Endothelial cell of umbilical vein (primary cell): ENCODE results near the gene TCERG1L. TPM values are rescaled to one million over a fixed set of nuclear protein-coding genes. Genes with fewer than 3 reads are reported as not detected.

Source experiments
- BruUV-seq: library from RNA; stranded (reverse); fragments of 400-500 nt; replicated peaks from 2 replicates; lab custom pipeline; 2021; lab: Mats Ljungman, UMichigan
- CTCF ChIA-PET: fragments of 300-600, 350-600 bp; sonication (Branson Sonifier 250); formaldehyde crosslinking; loops from one replicate; lab custom pipeline; 2021; ENCODE audit warnings: antibody characterized with exemption, inconsistent platforms; lab: Charles Lee
- POLR2A ChIA-PET: fragments of 300-600, 350-600 bp; sonication (Branson Sonifier 250); formaldehyde crosslinking; loops from one replicate; lab custom pipeline; 2021; ENCODE audit warnings: antibody characterized with exemption, inconsistent platforms; lab: Charles Lee
- DNase-seq: peaks from one replicate; pipeline ENCODE4 v3.0.0-alpha.2; 2011; ENCODE audit warnings: low read depth, low spot score
- FAIRE-seq: peaks from 2 replicates; lab custom pipeline; 2011; peaks lifted over from hg19 to GRCh38; lab: Jason Lieb, UNC
- H2AFZ ChIP-seq: 2 replicates; pipeline ENCODE4 v1.6.0; 2012; ENCODE audit warnings: low read depth, low read length, control low read depth, inconsistent platforms
- H3K27ac ChIP-seq: 2 replicates; pipeline ENCODE4 v1.5.1; 2011; ENCODE audit warnings: low read depth, mild to moderate bottlenecking, control low read depth, low read length, moderate library complexity; ENCODE audit not compliant: insufficient read depth
- H3K27me3 ChIP-seq, 2 experiments: 2 replicates each; pipeline versions ENCODE4 v1.6.0 to v1.6.1; 2011; ENCODE audit warnings: low read length in 2 of 2, mixed read lengths in 1 of 2; ENCODE audit not compliant: control insufficient read depth in 2 of 2, insufficient read depth in 2 of 2
- H3K36me3 ChIP-seq, 2 experiments: 2 replicates in 1 of 2; 3 replicates in 1 of 2; pipeline ENCODE4 v1.5.1; 2011; ENCODE audit warnings: low read length in 2 of 2, mild to moderate bottlenecking in 1 of 2, moderate library complexity in 1 of 2; ENCODE audit not compliant: control insufficient read depth in 2 of 2, insufficient read depth in 2 of 2; ENCODE audit errors: extremely low read depth in 1 of 2
- H3K4me1 ChIP-seq: 3 replicates; pipeline ENCODE4 v1.5.1; 2011; ENCODE audit warnings: mild to moderate bottlenecking, low read length; ENCODE audit not compliant: control insufficient read depth, insufficient read depth; ENCODE audit errors: extremely low read depth
- H3K4me2 ChIP-seq: 2 replicates; pipeline ENCODE4 v1.6.1; 2011; ENCODE audit warnings: low read length, control low read depth, mixed read lengths; ENCODE audit not compliant: insufficient read depth
- H3K4me3 ChIP-seq, 3 experiments: fragments of 200-600 bp in 1 of 3; sonication (generic), shearing (Covaris generic) in 1 of 3; replicated peaks in 1 of 3; 2 replicates each; pipeline ENCODE4 v1.5.1; 2011 to 2016; ENCODE audit warnings: control low read depth in 3 of 3, low read length in 3 of 3, mild to moderate bottlenecking in 2 of 3, inconsistent platforms in 1 of 3, low read depth in 1 of 3, moderate library complexity in 1 of 3; ENCODE audit not compliant: insufficient read depth in 1 of 3
- H3K79me2 ChIP-seq: 2 replicates; pipeline ENCODE4 v1.6.0; 2012; ENCODE audit warnings: low read length, inconsistent platforms; ENCODE audit not compliant: control insufficient read depth, insufficient read depth
- H3K9ac ChIP-seq: replicated peaks from 2 replicates; pipeline ENCODE3; 2011; ENCODE audit warnings: low read length, control low read depth; ENCODE audit not compliant: insufficient read depth; ENCODE audit errors: extremely low read depth
- H3K9me1 ChIP-seq: replicated peaks from 3 replicates; pipeline ENCODE4 v1.6.0; 2011; ENCODE audit warnings: mild to moderate bottlenecking, low read length; ENCODE audit not compliant: control insufficient read depth, insufficient read depth; ENCODE audit errors: extremely low read depth
- H3K9me3 ChIP-seq: replicated peaks from 2 replicates; pipeline ENCODE4 v1.5.1; 2012; ENCODE audit warnings: low read length, inconsistent platforms; ENCODE audit not compliant: control insufficient read depth, insufficient read depth
- H4K20me1 ChIP-seq: replicated peaks from 2 replicates; pipeline ENCODE3; 2011; ENCODE audit warnings: mild to moderate bottlenecking, low read length; ENCODE audit not compliant: control insufficient read depth, insufficient read depth; ENCODE audit errors: extremely low read depth
- EZH2 ChIP-seq: IDR thresholded peaks from 2 replicates; pipeline ENCODE4 v1.6.1; 2012; ENCODE audit warnings: borderline replicate concordance, low read depth, mild to moderate bottlenecking, moderate library complexity, low read length, inconsistent platforms; ENCODE audit not compliant: severe bottlenecking
- FOS ChIP-seq: IDR thresholded peaks from 2 replicates; pipeline ENCODE4 v1.6.1; 2011; ENCODE audit warnings: mild to moderate bottlenecking, low read length, moderate library complexity, borderline replicate concordance; ENCODE audit not compliant: insufficient read depth
- GATA2 ChIP-seq: IDR thresholded peaks from 2 replicates; pipeline ENCODE4 v1.7.0; 2011; ENCODE audit warnings: low read depth, mild to moderate bottlenecking, moderate library complexity, mixed read lengths, low read length; ENCODE audit not compliant: insufficient read length, insufficient read depth
- JUN ChIP-seq: IDR thresholded peaks from 2 replicates; pipeline ENCODE4 v1.6.1; 2011; ENCODE audit warnings: borderline replicate concordance, low read depth; ENCODE audit not compliant: insufficient read length, insufficient read depth
- MYC ChIP-seq: IDR thresholded peaks from one replicate; pipeline ENCODE4 v1.6.1; 2011; ENCODE audit warnings: mild to moderate bottlenecking, low read depth, low read length
- POLR2A ChIP-seq: IDR thresholded peaks from 2 replicates; pipeline ENCODE4 v1.6.1; 2012; ENCODE audit warnings: low read depth, mild to moderate bottlenecking, control low read depth, low read length
- POLR2AphosphoS5 ChIP-seq: IDR thresholded peaks from 2 replicates; pipeline ENCODE4 v1.6.1; 2012; ENCODE audit warnings: low read depth, mild to moderate bottlenecking, control low read depth, low read length, moderate library complexity; ENCODE audit not compliant: insufficient read depth
- dilution Hi-C: fragments of 300-500 bp; cut with MboI; formaldehyde crosslinking; loops from one replicate; pipeline ENCODE4 v1.15.0; 2019; ENCODE audit warnings: low sequenced_read_pairs; ENCODE audit not compliant: extremely low pct_ligation_motif_present
- intact Hi-C: fragments of 100-400 bp; cut with micrococcal nuclease; formaldehyde crosslinking; loops from one replicate; pipeline ENCODE4 v1.10.0; 2022
- polyA plus RNA-seq, 4 experiments: library from polyadenylated mRNA; depleted of rRNA in 3 of 4; stranded (reverse) in 3 of 4; unstranded in 1 of 4; fragments of >200 nt; gene quantifications; 2 replicates each; pipeline versions ENCODE4 v1.2.1 to v1.2.3, GENCODE V29; 2011 to 2012; ENCODE audit warnings: missing spikeins in 1 of 4
- total RNA-seq: library from RNA; stranded (reverse); gene quantifications from 2 replicates; pipeline ENCODE4 v1.2.3, GENCODE V29; 2021
- TF ChIP-seq, protein P1 (sequence below), 2 donors: IDR thresholded peaks; 1 replicate in 1 of 2; 2 replicates in 1 of 2; pipeline ENCODE4 v1.5.1; 2011; ENCODE audit warnings: low read length in 2 of 2, mild to moderate bottlenecking in 2 of 2, moderate library complexity in 2 of 2, control low read depth in 1 of 2, inconsistent platforms in 1 of 2, low read depth in 1 of 2; ENCODE audit not compliant: insufficient read depth in 1 of 2; ENCODE audit errors: extremely low read depth in 1 of 2
- TF ChIP-seq, protein P2 (sequence below): IDR thresholded peaks from 2 replicates; pipeline ENCODE4 v1.6.1; 2011; ENCODE audit not compliant: insufficient read depth, insufficient read length

TCERG1L gene
- total and polyA plus RNA-seq, 2 donors (not counting 3 experiments of a cell fraction or from before 2014, with no cell fraction given) = not detected

DNA sequence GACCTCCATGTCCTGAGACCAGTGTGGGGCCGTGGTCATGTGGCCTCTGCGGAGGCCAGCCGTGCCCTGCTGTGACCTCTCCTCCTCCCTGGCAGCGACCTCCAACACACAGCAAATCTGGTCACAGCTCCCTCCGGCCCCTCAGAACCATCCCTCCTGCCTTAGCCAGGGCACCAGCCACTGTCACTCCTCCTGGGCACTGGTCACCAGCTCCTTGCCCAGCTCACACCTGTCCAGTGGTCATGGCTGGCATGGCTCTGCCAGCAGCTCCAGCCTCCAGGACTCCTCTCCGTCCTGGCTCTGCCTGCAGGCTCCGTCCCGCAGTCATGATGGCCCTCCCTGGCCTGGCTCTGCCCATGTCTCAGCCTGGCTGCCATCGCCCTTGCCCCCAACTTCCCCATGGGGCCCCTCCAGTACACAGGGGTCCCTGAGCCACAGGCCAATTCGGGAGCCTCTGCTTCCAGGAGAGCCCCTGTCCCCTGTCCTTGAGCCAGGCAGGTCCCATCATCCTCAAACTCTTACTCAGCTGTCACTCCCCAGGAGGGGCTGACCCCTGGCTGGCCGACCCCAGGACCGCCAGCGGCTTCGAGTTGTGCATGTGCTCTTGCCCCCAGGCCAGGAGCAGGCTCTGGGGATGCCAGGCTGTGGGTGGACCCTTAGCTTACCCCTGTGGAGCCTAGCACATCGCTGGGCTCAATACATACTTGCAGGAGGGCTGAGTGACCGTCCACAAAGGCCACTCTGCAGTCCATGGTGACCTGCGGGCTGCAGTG, 92.5 kb downstream of the TCERG1L start:
- H3K9me1 ChIP-seq = no peaks in the 10 kb centered on the region
- no peak overlapping the region for H3K4me3 ChIP-seq
- peaks cover 13% of the 10 kb centered on the region for H3K9me3 ChIP-seq
- dilution Hi-C loops (no loop called here), intact Hi-C loops (no loop called here)
- no peak overlapping the region for H2AFZ ChIP-seq
- no peak overlapping the region for H3K27ac ChIP-seq
- no peak overlapping the region for H3K4me2 ChIP-seq
- DNase-seq = no peak
- no peak overlapping the region for H3K9ac ChIP-seq
- POLR2A ChIA-PET = no interaction called here
- no peak for FAIRE-seq
- H3K27me3 ChIP-seq = no peaks in the 10 kb centered on the region
- no peaks in the 10 kb centered on the region for H3K79me2 ChIP-seq
- TF ChIP-seq JUN = no peak
- TF ChIP-seq POLR2A = no peak
- TF ChIP-seq GATA2 = no peak
- TF ChIP-seq, protein P1, sequence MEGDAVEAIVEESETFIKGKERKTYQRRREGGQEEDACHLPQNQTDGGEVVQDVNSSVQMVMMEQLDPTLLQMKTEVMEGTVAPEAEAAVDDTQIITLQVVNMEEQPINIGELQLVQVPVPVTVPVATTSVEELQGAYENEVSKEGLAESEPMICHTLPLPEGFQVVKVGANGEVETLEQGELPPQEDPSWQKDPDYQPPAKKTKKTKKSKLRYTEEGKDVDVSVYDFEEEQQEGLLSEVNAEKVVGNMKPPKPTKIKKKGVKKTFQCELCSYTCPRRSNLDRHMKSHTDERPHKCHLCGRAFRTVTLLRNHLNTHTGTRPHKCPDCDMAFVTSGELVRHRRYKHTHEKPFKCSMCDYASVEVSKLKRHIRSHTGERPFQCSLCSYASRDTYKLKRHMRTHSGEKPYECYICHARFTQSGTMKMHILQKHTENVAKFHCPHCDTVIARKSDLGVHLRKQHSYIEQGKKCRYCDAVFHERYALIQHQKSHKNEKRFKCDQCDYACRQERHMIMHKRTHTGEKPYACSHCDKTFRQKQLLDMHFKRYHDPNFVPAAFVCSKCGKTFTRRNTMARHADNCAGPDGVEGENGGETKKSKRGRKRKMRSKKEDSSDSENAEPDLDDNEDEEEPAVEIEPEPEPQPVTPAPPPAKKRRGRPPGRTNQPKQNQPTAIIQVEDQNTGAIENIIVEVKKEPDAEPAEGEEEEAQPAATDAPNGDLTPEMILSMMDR (IDR thresholded peaks at IDR 0.05; ENCODE audit: extremely low read depth in 1 of 2, insufficient read depth in 1 of 2, low read depth in 1 of 2, low read length in 2 of 2) = no peak
- TF ChIP-seq, protein P2, sequence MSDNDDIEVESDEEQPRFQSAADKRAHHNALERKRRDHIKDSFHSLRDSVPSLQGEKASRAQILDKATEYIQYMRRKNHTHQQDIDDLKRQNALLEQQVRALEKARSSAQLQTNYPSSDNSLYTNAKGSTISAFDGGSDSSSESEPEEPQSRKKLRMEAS = no peak
- TF ChIP-seq FOS = no peak
- TF ChIP-seq MYC = no peak
- TF ChIP-seq EZH2 = no peak
- no peak for TF ChIP-seq POLR2AphosphoS5
- BruUV-seq = no TSS peak
- no peaks in the 10 kb centered on the region for H3K4me1 ChIP-seq
- CTCF ChIA-PET = no interaction called here
- H3K36me3 ChIP-seq = no peaks in the 10 kb centered on the region
- H4K20me1 ChIP-seq = no peaks in the 10 kb centered on the region
